Neural progenitor cell (in vitro differentiated cells): ENCODE data around the gene ZNF710. TPM values are rescaled to one million over a fixed set of nuclear protein-coding genes. Genes with fewer than 3 reads are reported as not detected.

ENCODE experiments used
- DNase-seq: peaks from one replicate; pipeline ENCODE4 v3.0.0-alpha.2; 2016; ENCODE audit warnings: low spot score
- H2AFZ ChIP-seq: fragments of 200-600 bp; sonication (generic); replicated peaks from 2 replicates; pipeline ENCODE4 v1.6.1; 2016; ENCODE audit warnings: antibody characterized with exemption
- H3F3A ChIP-seq: fragments of 200-600 bp; sonication (generic); 2 replicates; pipeline ENCODE4 v1.6.1; 2016; ENCODE audit warnings: antibody characterized with exemption, low read depth
- H3K27ac ChIP-seq: fragments of 200-600 bp; sonication (generic); 2 replicates; pipeline ENCODE4 v1.5.1; 2016; ENCODE audit warnings: mild to moderate bottlenecking
- H3K27me3 ChIP-seq: fragments of 200-600 bp; sonication (generic); 2 replicates; pipeline ENCODE4 v1.6.1; 2016; ENCODE audit warnings: mild to moderate bottlenecking, moderate library complexity
- H3K36me3 ChIP-seq: fragments of 200-600 bp; sonication (generic); 2 replicates; pipeline ENCODE4 v1.5.1; 2016
- H3K4me1 ChIP-seq: fragments of 200-600 bp; sonication (generic); 2 replicates; pipeline ENCODE4 v1.6.1; 2016; ENCODE audit warnings: mixed run types
- H3K4me2 ChIP-seq: fragments of 200-600 bp; sonication (generic); 2 replicates; pipeline ENCODE4 v1.6.1; 2016
- H3K4me3 ChIP-seq: fragments of 200-600 bp; sonication (generic); 2 replicates; pipeline ENCODE4 v1.5.1; 2016
- H3K79me2 ChIP-seq: fragments of 200-600 bp; sonication (generic); 2 replicates; pipeline ENCODE4 v1.6.1; 2016; ENCODE audit warnings: low read depth
- H3K9ac ChIP-seq: fragments of 200-600 bp; sonication (generic); 2 replicates; pipeline ENCODE4 v1.6.1; 2016
- H3K9me3 ChIP-seq: fragments of 200-600 bp; sonication (generic); 2 replicates; pipeline ENCODE4 v1.5.1; 2016; ENCODE audit warnings: low read depth
- H4K20me1 ChIP-seq: fragments of 200-600 bp; sonication (generic); 2 replicates; pipeline ENCODE4 v1.6.1; 2016; ENCODE audit warnings: low read depth
- H3K27ac Mint-ChIP-seq: 3 replicates; pipeline ENCODE4 v1.8.0; 2021; ENCODE audit warnings: mixed read lengths
- H3K27me3 Mint-ChIP-seq: 2 replicates; pipeline ENCODE4 v1.8.0; 2022; ENCODE audit warnings: low read depth, mild to moderate bottlenecking, inconsistent platforms, moderate library complexity, mixed read lengths; ENCODE audit not compliant: insufficient read depth
- H3K36me3 Mint-ChIP-seq: 3 replicates; pipeline ENCODE4 v1.8.0; 2021; ENCODE audit warnings: mixed read lengths
- H3K4me1 Mint-ChIP-seq: 3 replicates; pipeline ENCODE4 v1.8.0; 2021; ENCODE audit warnings: mixed read lengths
- H3K4me3 Mint-ChIP-seq: 3 replicates; pipeline ENCODE4 v1.8.0; 2021; ENCODE audit warnings: mild to moderate bottlenecking, moderate library complexity, mixed read lengths
- H3K9me3 Mint-ChIP-seq: 3 replicates; pipeline ENCODE4 v1.8.0; 2020; ENCODE audit warnings: mixed read lengths
- EZH2 ChIP-seq: fragments of 200-600 bp; sonication (generic); IDR thresholded peaks from 2 replicates; pipeline ENCODE4 v1.6.1; 2017; ENCODE audit warnings: antibody characterized with exemption, mild to moderate bottlenecking, moderate library complexity
- EZH2phosphoT487 ChIP-seq: fragments of 200-600 bp; sonication (generic); IDR thresholded peaks from 2 replicates; pipeline ENCODE4 v1.6.1; 2017; ENCODE audit warnings: antibody characterized with exemption
- total RNA-seq: library from RNA; depleted of rRNA; stranded (reverse); fragments of >200 nt; gene quantifications from 2 replicates; pipeline ENCODE4 v1.2.3, GENCODE V29; 2015; ENCODE audit warnings: low replicate concordance
- TF ChIP-seq, protein P1 (sequence below): fragments of 200-600 bp; sonication (generic); IDR thresholded peaks from 2 replicates; pipeline ENCODE4 v1.5.1; 2017; ENCODE audit warnings: antibody characterized with exemption, mild to moderate bottlenecking

ZNF710 gene
- total RNA-seq, 1 donor from 2014 or later = 14.9 TPM

GRCh38 chr15:89999676-90000185 is 1.4 kb upstream of the ZNF710 start:
- Mint-ChIP-seq H3K36me3 (no peaks in the 10 kb centered on the region), H3K27me3 (peaks cover 5% of the 10 kb centered on the region), H3K4me3 (peak overlapping the region; percentile 84), H3K9me3 (no peaks in the 10 kb centered on the region), H3K4me1 (peaks cover 41% of the 10 kb centered on the region), H3K27ac (peak overlapping the region; percentile 46)
- Histone ChIP-seq H3K79me2 (peaks cover 37% of the 10 kb centered on the region), H3K27me3 (no peaks in the 10 kb centered on the region), H3K9me3 (no peaks in the 10 kb centered on the region), H4K20me1 (peaks cover 23% of the 10 kb centered on the region), H3K4me3 (peak overlapping the region; percentile 66), H2AFZ (no peak overlapping the region), H3K27ac (peak overlapping the region; percentile 76), H3F3A (peaks cover 55% of the 10 kb centered on the region), H3K4me2 (peak overlapping the region; percentile 80), H3K9ac (peak overlapping the region; percentile 22), H3K36me3 (no peaks in the 10 kb centered on the region), H3K4me1 (peaks cover 30% of the 10 kb centered on the region)
- TF ChIP-seq EZH2phosphoT487 = no peak
- TF ChIP-seq, protein P1, sequence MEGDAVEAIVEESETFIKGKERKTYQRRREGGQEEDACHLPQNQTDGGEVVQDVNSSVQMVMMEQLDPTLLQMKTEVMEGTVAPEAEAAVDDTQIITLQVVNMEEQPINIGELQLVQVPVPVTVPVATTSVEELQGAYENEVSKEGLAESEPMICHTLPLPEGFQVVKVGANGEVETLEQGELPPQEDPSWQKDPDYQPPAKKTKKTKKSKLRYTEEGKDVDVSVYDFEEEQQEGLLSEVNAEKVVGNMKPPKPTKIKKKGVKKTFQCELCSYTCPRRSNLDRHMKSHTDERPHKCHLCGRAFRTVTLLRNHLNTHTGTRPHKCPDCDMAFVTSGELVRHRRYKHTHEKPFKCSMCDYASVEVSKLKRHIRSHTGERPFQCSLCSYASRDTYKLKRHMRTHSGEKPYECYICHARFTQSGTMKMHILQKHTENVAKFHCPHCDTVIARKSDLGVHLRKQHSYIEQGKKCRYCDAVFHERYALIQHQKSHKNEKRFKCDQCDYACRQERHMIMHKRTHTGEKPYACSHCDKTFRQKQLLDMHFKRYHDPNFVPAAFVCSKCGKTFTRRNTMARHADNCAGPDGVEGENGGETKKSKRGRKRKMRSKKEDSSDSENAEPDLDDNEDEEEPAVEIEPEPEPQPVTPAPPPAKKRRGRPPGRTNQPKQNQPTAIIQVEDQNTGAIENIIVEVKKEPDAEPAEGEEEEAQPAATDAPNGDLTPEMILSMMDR = no peak
- peak; percentile 85 for DNase-seq

GRCh38 chr15:90000186-90001001 is 730 bp upstream of the ZNF710 start:
- Histone ChIP-seq H3K79me2 (peaks cover 44% of the 10 kb centered on the region), H3F3A (peaks cover 58% of the 10 kb centered on the region), H3K9ac (peak overlapping the region; percentile 22), H3K27me3 (no peaks in the 10 kb centered on the region), H3K4me1 (peaks cover 36% of the 10 kb centered on the region), H4K20me1 (peaks cover 29% of the 10 kb centered on the region), H3K4me2 (peak overlapping the region; percentile 80), H3K9me3 (no peaks in the 10 kb centered on the region), H3K36me3 (no peaks in the 10 kb centered on the region), H3K4me3 (peak overlapping the region; percentile 66), H2AFZ (no peak overlapping the region), H3K27ac (peak overlapping the region; percentile 76)
- TF ChIP-seq EZH2 = no peak
- no peak for TF ChIP-seq EZH2phosphoT487
- Mint-ChIP-seq H3K36me3 (peaks cover 4% of the 10 kb centered on the region), H3K4me1 (peaks cover 46% of the 10 kb centered on the region), H3K4me3 (peak overlapping the region; percentile 91), H3K9me3 (no peaks in the 10 kb centered on the region), H3K27me3 (peaks cover 5% of the 10 kb centered on the region), H3K27ac (peak overlapping the region; percentile 95)
- peak; percentile 69 for DNase-seq

DNA sequence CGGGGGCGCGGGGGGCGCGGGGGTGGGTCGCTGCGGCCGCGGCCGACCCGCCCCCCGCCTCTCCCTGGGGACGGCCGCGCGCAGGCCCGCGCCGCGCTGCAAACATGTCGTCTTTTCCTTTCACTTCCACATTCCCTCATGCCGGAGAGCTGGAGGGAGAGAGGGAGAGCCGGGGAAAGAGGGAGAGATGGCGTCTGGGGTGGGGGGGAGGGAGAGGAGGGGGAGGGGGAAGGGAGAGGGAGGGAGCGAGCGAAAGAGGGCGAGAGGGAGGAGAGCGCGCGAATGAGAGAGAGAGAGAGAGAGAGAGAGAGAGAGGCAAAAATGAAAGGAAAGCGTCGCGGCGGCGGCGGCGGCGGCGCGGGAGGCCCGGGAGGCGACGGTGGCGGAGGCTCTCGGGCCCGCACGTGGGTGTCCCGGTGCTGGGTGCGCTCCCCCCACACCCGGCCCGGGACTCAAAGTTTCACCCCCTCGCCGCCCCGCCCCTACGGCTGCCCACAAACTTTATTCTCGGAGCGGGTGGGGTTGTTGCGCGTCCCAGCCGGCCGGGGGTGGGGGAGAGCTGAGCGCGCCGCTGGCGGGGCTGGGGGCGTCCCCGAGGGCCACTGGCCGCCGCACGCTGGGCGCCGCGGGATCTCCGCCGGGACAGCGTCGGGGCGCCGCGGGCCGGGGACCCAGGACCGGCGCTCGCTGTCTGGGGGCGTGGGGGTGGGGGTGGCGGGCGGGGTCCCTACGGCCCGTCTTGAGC is 731 bp downstream of the ZNF710 start:
- TF ChIP-seq, protein P1 = no peak
- no peak for TF ChIP-seq EZH2
- TF ChIP-seq EZH2phosphoT487 = no peak
- Mint-ChIP-seq H3K36me3 (peaks cover 4% of the 10 kb centered on the region), H3K4me1 (peaks cover 58% of the 10 kb centered on the region), H3K27ac (peak overlapping the region; percentile 74), H3K9me3 (no peaks in the 10 kb centered on the region), H3K4me3 (peak overlapping the region; percentile 89), H3K27me3 (peaks cover 4% of the 10 kb centered on the region)
- H3K36me3 ChIP-seq = no peaks in the 10 kb centered on the region
- peak overlapping the region; percentile 60 for H3K27ac ChIP-seq
- H2AFZ ChIP-seq = no peak overlapping the region
- H3K4me2 ChIP-seq = peak overlapping the region; percentile 79
- peak; percentile 79 for DNase-seq
- H3F3A ChIP-seq = peaks cover 46% of the 10 kb centered on the region
- no peaks in the 10 kb centered on the region for H3K9me3 ChIP-seq
- H3K4me3 ChIP-seq = peak overlapping the region; percentile 91
- H4K20me1 ChIP-seq = peaks cover 44% of the 10 kb centered on the region
- H3K79me2 ChIP-seq = peaks cover 58% of the 10 kb centered on the region
- peak overlapping the region; percentile 55 for H3K9ac ChIP-seq
- no peaks in the 10 kb centered on the region for H3K27me3 ChIP-seq
- H3K4me1 ChIP-seq = peaks cover 51% of the 10 kb centered on the region
